ENCODE results near the gene TTYH3.

The TTYH3 gene

DNA sequence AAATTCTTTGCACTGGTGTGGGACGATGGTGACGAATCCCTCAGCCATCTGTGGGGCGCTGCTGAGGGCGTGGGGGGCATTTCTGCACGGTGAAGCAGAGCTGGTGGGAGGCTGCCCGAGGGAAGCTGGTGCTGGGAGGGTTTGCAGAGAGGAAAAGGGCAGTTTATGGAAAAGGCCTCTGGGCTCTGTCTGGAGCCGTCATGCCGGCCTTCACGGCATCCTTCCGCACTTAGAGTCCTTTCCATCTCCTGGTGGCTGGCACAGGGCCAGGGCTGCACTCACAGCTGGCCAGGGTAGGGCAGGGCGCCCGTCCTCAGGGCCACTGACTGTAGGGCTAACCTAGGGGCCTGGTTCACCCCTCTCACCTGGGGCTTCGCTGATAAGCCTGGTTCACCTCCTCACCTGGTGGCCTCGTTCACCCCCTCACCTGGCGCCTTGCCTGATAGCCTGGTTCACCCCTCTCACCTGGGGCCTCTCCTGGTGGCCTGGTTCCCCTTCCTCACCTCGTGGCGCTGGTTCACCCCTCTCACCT, 55.6 kb downstream of the TTYH3 start:
- DNase-seq (ENCODE audit: extremely low read depth, insufficient read length), result no peak
- Histone ChIP-seq H3K4me3 (replicated peaks; ENCODE audit: low read depth, low read length) (no peak overlapping the region), H3K27me3 (replicated peaks; ENCODE audit: control insufficient read depth, insufficient read depth, low read length) (no peaks in the 10 kb centered on the region; the same call in 1 of the 2 replicates), H3K36me3 (ENCODE audit: control insufficient read depth, insufficient read depth, low read length) (no peaks in the 10 kb centered on the region)
- TF ChIP-seq, protein P1, sequence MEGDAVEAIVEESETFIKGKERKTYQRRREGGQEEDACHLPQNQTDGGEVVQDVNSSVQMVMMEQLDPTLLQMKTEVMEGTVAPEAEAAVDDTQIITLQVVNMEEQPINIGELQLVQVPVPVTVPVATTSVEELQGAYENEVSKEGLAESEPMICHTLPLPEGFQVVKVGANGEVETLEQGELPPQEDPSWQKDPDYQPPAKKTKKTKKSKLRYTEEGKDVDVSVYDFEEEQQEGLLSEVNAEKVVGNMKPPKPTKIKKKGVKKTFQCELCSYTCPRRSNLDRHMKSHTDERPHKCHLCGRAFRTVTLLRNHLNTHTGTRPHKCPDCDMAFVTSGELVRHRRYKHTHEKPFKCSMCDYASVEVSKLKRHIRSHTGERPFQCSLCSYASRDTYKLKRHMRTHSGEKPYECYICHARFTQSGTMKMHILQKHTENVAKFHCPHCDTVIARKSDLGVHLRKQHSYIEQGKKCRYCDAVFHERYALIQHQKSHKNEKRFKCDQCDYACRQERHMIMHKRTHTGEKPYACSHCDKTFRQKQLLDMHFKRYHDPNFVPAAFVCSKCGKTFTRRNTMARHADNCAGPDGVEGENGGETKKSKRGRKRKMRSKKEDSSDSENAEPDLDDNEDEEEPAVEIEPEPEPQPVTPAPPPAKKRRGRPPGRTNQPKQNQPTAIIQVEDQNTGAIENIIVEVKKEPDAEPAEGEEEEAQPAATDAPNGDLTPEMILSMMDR (IDR thresholded peaks at IDR 0.05; ENCODE audit: insufficient read depth, low read length, poor library complexity, severe bottlenecking), result no peak

DNA sequence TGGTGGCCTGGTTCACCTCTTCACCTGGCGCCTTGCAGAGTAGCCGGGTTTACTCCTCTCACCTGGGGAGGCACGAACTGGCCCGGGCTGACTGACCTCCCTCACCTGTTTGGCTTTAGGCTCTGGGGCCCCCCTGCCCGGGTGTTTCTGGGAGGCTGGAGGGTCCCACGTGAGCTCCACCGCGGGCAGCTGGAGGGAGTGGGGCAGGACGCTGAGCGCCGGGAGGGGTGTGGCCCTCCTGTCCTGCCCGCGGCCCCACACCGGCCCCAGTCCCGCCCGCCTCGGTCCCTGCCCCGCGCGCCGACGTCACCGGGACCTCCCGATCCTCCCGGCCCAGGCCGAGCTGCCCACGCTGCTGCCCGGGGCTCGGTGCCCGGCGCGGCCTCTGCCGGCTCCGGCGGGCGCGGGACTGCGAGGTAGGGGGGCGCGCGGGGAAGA, 56.1 kb downstream of the TTYH3 start, which contains the start of gene AMZ1:
Gene AMZ1 (plus strand): TSS at position 322 of the 438 bp plus-strand sequence. CDS start 12,250 bp downstream, outside the sequence.
- no peaks in the 10 kb centered on the region for H3K36me3 ChIP-seq (ENCODE audit: control insufficient read depth, insufficient read depth, low read length)
- no peak for DNase-seq (ENCODE audit: extremely low read depth, insufficient read length)
- TF ChIP-seq, protein P1 (IDR thresholded peaks at IDR 0.05; ENCODE audit: insufficient read depth, low read length, poor library complexity, severe bottlenecking), result no peak
- peak within 1 kb of the TSS; percentile 51 for H3K4me3 ChIP-seq (replicated peaks; ENCODE audit: low read depth, low read length)
- no peaks in the 10 kb centered on the region; the same call in 1 of the 2 replicates for H3K27me3 ChIP-seq (replicated peaks; ENCODE audit: control insufficient read depth, insufficient read depth, low read length)

DNA sequence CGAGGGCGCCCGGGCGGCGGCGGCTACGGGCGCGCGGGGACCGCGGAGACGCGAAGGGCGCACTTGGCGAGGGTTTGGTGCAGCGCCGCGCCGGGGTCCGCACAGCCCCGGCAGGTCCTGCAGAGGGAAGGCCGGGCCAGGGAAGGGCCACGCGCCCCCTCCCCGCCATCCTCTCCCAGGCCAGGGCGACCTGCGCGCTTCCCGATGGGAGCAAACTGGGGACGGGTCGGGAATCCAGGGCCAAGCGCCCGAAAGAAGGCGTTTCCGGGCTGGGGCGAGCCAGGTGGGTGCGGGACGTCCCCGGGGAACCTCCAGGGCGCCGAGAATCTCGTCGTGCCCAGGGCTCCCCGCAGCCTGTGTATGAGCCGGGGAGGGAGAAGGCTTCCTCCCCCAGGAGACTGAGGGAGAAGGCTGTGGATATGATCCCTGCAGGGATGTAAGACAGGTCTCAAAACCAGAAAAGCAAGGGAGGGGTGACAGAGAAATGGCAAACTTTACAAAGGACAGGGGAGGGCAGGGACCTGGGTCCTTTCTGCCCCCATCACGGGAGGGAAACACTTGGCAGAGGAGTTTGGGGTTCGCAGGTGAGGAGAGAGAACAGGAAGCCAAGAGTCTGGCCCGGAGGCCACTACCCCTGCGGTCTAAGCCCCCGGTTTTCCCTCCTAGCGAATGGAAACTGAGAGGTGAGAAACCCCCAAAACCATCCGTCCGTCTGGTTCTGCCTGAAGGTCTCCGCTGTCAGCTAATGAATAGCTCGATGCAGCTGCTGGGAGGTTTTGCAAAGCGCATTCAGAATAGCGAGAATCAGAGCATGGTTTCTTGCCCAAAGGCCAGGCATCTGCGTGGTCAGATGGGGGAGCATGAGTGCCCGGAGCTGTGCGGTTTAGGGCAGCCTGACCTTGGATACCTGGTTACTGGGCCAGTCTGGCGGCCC, 56.9 kb downstream of the TTYH3 start:
- Histone ChIP-seq H3K27me3 (replicated peaks; ENCODE audit: control insufficient read depth, insufficient read depth, low read length) (no peaks in the 10 kb centered on the region; the same call in 1 of the 2 replicates), H3K36me3 (ENCODE audit: control insufficient read depth, insufficient read depth, low read length) (no peaks in the 10 kb centered on the region), H3K4me3 (replicated peaks; ENCODE audit: low read depth, low read length) (peak overlapping the region; percentile 51)
- TF ChIP-seq, protein P1 (IDR thresholded peaks at IDR 0.05; ENCODE audit: insufficient read depth, low read length, poor library complexity, severe bottlenecking), result no peak
- DNase-seq (ENCODE audit: extremely low read depth, insufficient read length), result peak; percentile 70

DNA sequence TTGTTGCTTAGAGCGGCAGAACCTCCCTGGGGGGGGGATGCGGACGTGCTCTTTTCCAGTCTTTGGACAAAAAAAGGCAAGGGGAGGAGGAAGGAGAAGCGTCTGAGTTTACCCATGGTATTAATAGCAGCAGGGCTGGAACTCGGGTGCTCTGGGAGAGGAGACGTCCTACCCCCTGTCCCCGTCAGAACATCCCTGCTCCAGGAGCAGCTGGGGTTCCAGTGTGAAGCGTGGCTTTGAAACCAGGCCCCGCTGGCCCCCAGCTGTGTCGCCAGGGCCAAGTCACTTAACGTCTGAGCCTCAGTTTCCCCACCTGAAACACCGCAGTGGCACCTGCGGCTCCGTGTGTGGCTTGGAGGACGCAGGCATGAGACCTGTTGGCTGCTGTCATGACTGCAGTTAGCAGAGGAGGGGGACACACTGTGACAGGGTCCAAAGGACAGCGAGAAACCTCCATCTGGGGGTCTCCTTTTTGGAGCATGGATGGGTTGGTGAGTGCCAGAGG, 57.6 kb downstream of the TTYH3 start:
- H3K4me3 ChIP-seq (replicated peaks; ENCODE audit: low read depth, low read length), result peak overlapping the region; percentile 51

DNA sequence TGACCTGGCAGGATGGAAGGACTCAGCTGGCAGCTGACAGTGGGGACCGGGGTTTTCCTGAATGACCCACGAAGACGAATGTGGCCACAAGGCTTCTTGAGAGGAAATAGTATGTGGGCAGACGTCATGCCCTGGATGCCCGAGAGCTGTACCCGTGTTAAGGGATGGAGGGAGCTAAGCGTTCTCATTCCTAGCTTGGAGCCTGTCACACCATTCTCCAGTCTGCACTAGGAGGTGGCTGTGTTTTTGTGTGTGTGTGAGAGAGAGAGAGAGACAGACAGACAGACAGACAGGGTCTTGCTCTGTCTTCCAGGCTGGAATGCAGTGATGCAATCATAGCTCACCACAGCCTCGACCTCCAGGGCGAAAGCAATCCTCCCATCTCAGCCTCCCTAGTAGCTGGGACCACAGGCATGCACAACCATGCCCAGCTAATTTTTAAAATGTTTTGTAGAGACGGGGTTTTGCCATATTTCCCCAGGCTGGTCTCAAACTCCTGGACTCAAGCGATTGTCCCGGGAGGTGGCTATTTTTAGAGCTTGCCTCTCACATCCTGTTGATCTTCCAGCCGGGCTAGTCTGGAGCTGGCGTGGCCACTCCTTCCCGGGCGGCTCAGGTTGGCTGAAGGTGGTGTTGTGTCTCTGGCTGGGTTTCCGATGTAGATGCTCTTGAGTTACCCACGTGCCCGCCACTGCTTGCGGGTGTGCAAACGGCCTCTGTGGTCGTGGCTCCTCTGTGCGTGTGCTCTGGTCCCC, 58.3 kb downstream of the TTYH3 start:
- no peak for DNase-seq (ENCODE audit: extremely low read depth, insufficient read length)
- TF ChIP-seq, protein P1 (IDR thresholded peaks at IDR 0.05; ENCODE audit: insufficient read depth, low read length, poor library complexity, severe bottlenecking), result no peak
- Histone ChIP-seq H3K36me3 (ENCODE audit: control insufficient read depth, insufficient read depth, low read length) (no peaks in the 10 kb centered on the region), H3K4me3 (replicated peaks; ENCODE audit: low read depth, low read length) (no peak overlapping the region), H3K27me3 (replicated peaks; ENCODE audit: control insufficient read depth, insufficient read depth, low read length) (no peaks in the 10 kb centered on the region; the same call in 1 of the 2 replicates)

More for the DNA sequence above, 57.6 kb downstream of the TTYH3 start:
- no peaks in the 10 kb centered on the region; the same call in 1 of the 2 replicates for H3K27me3 ChIP-seq (replicated peaks; ENCODE audit: control insufficient read depth, insufficient read depth, low read length)
- H3K36me3 ChIP-seq (ENCODE audit: control insufficient read depth, insufficient read depth, low read length), result no peaks in the 10 kb centered on the region
- no peak for DNase-seq (ENCODE audit: extremely low read depth, insufficient read length)
- TF ChIP-seq, protein P1 (IDR thresholded peaks at IDR 0.05; ENCODE audit: insufficient read depth, low read length, poor library complexity, severe bottlenecking), result peak; percentile 2

Data from GM06990 (cell line).